Measurements from ENCODE around the gene CFAP68.
A peak's percentile ranks its signal among the peaks of the same experiment; 100 is the strongest.

Gene CFAP68

GRCh38 chr11:111878849-111879636 lies at the start of gene CFAP68, which contains the start of gene FDXACB1:
TSS of gene CFAP68 (plus strand) at chr11:111879541. CDS start at chr11:111879561, 20 bp downstream.
TSS of gene FDXACB1 (minus strand) at chr11:111879165. CDS start at chr11:111879132, 33 bp downstream.
- peak; percentile 89 to 90 for DNase-seq (ENCODE audit: low read depth in 2 of 2)

GRCh38 chr11:111833524-111833923 lies 45.8 kb upstream of the CFAP68 start:
- DNase-seq (ENCODE audit: low read depth in 2 of 2), result no peak

GRCh38 chr11:111834432-111835163 lies 44.7 kb upstream of the CFAP68 start:
- DNase-seq (ENCODE audit: low read depth in 2 of 2), result no peak

GRCh38 chr11:111835665-111836064 lies 43.7 kb upstream of the CFAP68 start:
- DNase-seq (ENCODE audit: low read depth in 2 of 2), result no peak

GRCh38 chr11:111836162-111836561 lies 43.2 kb upstream of the CFAP68 start:
- no peak for DNase-seq (ENCODE audit: low read depth in 2 of 2)

- DNase-seq (ENCODE audit: low read depth in 2 of 2), result no peak
Measured at GRCh38 chr11:111836721-111837120, 42.6 kb upstream of the CFAP68 start.

GRCh38 chr11:111837366-111837891 lies 41.9 kb upstream of the CFAP68 start:
- DNase-seq (ENCODE audit: low read depth in 2 of 2), result no peak

- no peak for DNase-seq (ENCODE audit: low read depth in 2 of 2)
Measured at GRCh38 chr11:111838054-111838453, 41.3 kb upstream of the CFAP68 start.

- no peak for DNase-seq (ENCODE audit: low read depth in 2 of 2)
Measured at GRCh38 chr11:111840143-111840542, 39.2 kb upstream of the CFAP68 start.

- DNase-seq (ENCODE audit: low read depth in 2 of 2), result peak; percentile 46 to 77
Measured at GRCh38 chr11:111841370-111842053, 37.8 kb upstream of the CFAP68 start.

- no peak for DNase-seq (ENCODE audit: low read depth in 2 of 2)
Measured at GRCh38 chr11:111843661-111844060, 35.7 kb upstream of the CFAP68 start.

GRCh38 chr11:111845276-111846028 lies 33.9 kb upstream of the CFAP68 start:
- no peak for DNase-seq (ENCODE audit: low read depth in 2 of 2)

GRCh38 chr11:111846063-111846462 lies 33.3 kb upstream of the CFAP68 start:
- no peak for DNase-seq (ENCODE audit: low read depth in 2 of 2)

- no peak for DNase-seq (ENCODE audit: low read depth in 2 of 2)
Measured at GRCh38 chr11:111846636-111847035, 32.7 kb upstream of the CFAP68 start.

GRCh38 chr11:111849631-111850030 lies 29.7 kb upstream of the CFAP68 start:
- DNase-seq (ENCODE audit: low read depth in 2 of 2), result no peak

- DNase-seq (ENCODE audit: low read depth in 2 of 2), result no peak
Measured at GRCh38 chr11:111851067-111851466, 28.3 kb upstream of the CFAP68 start.

- DNase-seq (ENCODE audit: low read depth in 2 of 2), result no peak
Measured at GRCh38 chr11:111851636-111852035, 27.7 kb upstream of the CFAP68 start.

- DNase-seq (ENCODE audit: low read depth in 2 of 2), result no peak
Measured at GRCh38 chr11:111852103-111852502, 27.2 kb upstream of the CFAP68 start.

- no peak for DNase-seq (ENCODE audit: low read depth in 2 of 2)
Measured at GRCh38 chr11:111855506-111855905, 23.8 kb upstream of the CFAP68 start.

- DNase-seq (ENCODE audit: low read depth in 2 of 2), result no peak
Measured at GRCh38 chr11:111860257-111860656, 19.1 kb upstream of the CFAP68 start.

GRCh38 chr11:111870113-111870512 lies 9.2 kb upstream of the CFAP68 start:
- DNase-seq (ENCODE audit: low read depth in 2 of 2), result no peak
